ENCODE measurements around the gene SLC4A5. TPM values are rescaled to one million over a fixed set of nuclear protein-coding genes. Genes with fewer than 3 reads are reported as not detected.
A peak's percentile ranks its signal among the peaks of the same experiment; 100 is the strongest.

The SLC4A5 gene
- total and polyA plus RNA-seq, 2 of the 8 experiments (the other 6 are each of a cell fraction or from before 2014, with no cell fraction given), result 0.42 to 0.52 TPM

DNA sequence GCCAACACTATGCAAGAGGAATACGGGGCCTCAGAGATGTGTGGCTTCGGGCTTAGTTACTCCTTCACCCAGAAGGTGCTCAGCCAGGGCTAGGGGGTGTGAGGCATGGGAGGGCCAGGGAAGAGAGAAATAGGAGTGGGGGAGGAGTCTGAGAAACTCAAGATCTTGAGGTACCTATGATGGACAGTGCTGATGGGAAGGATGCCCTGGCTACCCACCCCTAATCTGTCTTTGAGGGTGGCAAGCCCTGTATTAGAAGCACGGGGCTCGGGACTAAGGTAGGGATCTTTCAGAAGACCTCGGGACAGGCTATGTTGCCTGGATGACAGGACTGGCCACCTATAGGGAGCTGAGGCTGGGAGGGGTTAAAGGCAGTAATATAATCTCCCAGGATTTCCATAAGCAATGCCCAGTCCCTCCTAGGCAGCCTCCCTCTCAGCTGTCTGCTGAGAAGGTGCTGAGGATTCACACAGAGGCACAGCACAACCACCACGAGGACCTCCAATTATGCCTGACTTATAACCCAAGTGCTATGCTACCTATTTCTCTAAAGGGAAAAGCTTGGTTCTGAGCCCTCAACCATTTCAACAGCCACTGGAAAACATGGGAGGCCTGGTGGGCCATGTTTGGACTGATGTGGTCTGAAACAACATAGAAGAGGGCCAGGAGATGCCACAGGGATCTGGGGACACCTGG, 121.5 kb downstream of the SLC4A5 start:
- H3K4me2 ChIP-seq (ENCODE audit: insufficient read depth in 1 of 2, low read depth in 2 of 2, low read length in 2 of 2), result no peak overlapping the region
- H2BK15ac ChIP-seq (ENCODE audit: low read length), result no peak overlapping the region
- H3K9me3 ChIP-seq (ENCODE audit: insufficient read depth in 2 of 2, low read depth in 1 of 2, low read length in 1 of 2), result no peaks in the 10 kb centered on the region
- H3K27ac ChIP-seq (ENCODE audit: low read depth, low read length), result no peak overlapping the region
- DNase-seq (ENCODE audit: low read depth in 1 of 2, low spot score in 2 of 2) (no peak), FAIRE-seq (no peak)
- no peak overlapping the region for H3K56ac ChIP-seq (replicated peaks; ENCODE audit: insufficient read length, low read depth, low read length)
- ChIA-PET POLR2A (ENCODE audit: partially characterized antibody) (interaction anchor here (0.6 to 72.1 kb wide), 10 partner anchors 8 to 241 kb away, joined by 3 to 2699 read pairs (median 4); partner anchors contain the start of genes BOLA3, MOB1A and MTHFD2), CTCF (ENCODE audit: partially characterized antibody) (no interaction called here)
- WGBS, 2 experiments (ENCODE audit: extremely low coverage in 1 of 2, insufficient coverage in 1 of 2, insufficient read length in 1 of 2, insufficient replicate concordance in 2 of 2, low coverage in 1 of 2, low lambda C conversion rate in 2 of 2, missing lambda C conversion rate in 1 of 2), result 94% methylated on average over 6 of the region's 6 CpGs; no CpG with 5 or more reads in 1 of the 2 experiments
- H2AFZ ChIP-seq (ENCODE audit: low read length), result no peak overlapping the region
- no peak overlapping the region for H3K9ac ChIP-seq (replicated peaks in 1 of 4; ENCODE audit: extremely low read depth in 1 of 4, low read depth in 3 of 4, low read length in 3 of 4)
- no peak overlapping the region for H2BK12ac ChIP-seq (ENCODE audit: low read depth, low read length)
- no peak overlapping the region for H2AK5ac ChIP-seq (ENCODE audit: low read depth, low read length)
- H3K27me3 ChIP-seq (replicated peaks in 1 of 4; ENCODE audit: control insufficient read depth in 3 of 4, extremely low read depth in 1 of 4, insufficient read depth in 3 of 4, low read length in 3 of 4), result no peaks in the 10 kb centered on the region
- no peaks in the 10 kb centered on the region for H3K23me2 ChIP-seq (ENCODE audit: low read depth, low read length)
- no peak overlapping the region for H3K18ac ChIP-seq (ENCODE audit: extremely low read depth, low read length)
- peaks cover 0 to 5% of the 10 kb centered on the region in 2 experiments for H4K20me1 ChIP-seq (replicated peaks in 1 of 2; ENCODE audit: control insufficient read depth in 1 of 2, insufficient read depth in 2 of 2, low read length in 2 of 2)
- no peak overlapping the region for H4K5ac ChIP-seq (ENCODE audit: insufficient read length, low read depth, low read length)
- no peak overlapping the region for H4K8ac ChIP-seq (ENCODE audit: extremely low read depth, insufficient read depth, low read length)
- H2BK120ac ChIP-seq (replicated peaks; ENCODE audit: low read depth, low read length), result no peak overlapping the region
- no peak overlapping the region for H3K4me3 ChIP-seq (ENCODE audit: extremely low read depth in 1 of 4, insufficient read depth in 2 of 4, low read depth in 3 of 4, low read length in 4 of 4)
- H2BK5ac ChIP-seq (ENCODE audit: low read depth, low read length), result no peak overlapping the region
- no peak overlapping the region for H3K14ac ChIP-seq (ENCODE audit: insufficient read length)
- H3K79me1 ChIP-seq (ENCODE audit: low read depth, low read length), result no peaks in the 10 kb centered on the region
- H4K91ac ChIP-seq (replicated peaks; ENCODE audit: insufficient read length, low read length), result no peak overlapping the region
- no peaks in the 10 kb centered on the region for H3K79me2 ChIP-seq (ENCODE audit: control insufficient read depth in 1 of 2, insufficient read depth in 2 of 2, low read length in 2 of 2)
- H3K23ac ChIP-seq (ENCODE audit: insufficient read length), result no peak overlapping the region
- H2BK20ac ChIP-seq (ENCODE audit: low read length), result no peak overlapping the region
- TF ChIP-seq RXRA (IDR thresholded peaks at IDR 0.05; ENCODE audit: insufficient read depth, low read depth, low read length), result no peak
- no peak for TF ChIP-seq CEBPB (IDR thresholded peaks at IDR 0.05; ENCODE audit: low read depth, low read length)
- TF ChIP-seq BCL11A (IDR thresholded peaks at IDR 0.05; ENCODE audit: low read depth in 2 of 2, low read length in 2 of 2), result no peak
- TF ChIP-seq TAF1 (IDR thresholded peaks at IDR 0.05; ENCODE audit: low read depth, low read length), result no peak
- peak; percentile 57; the same call in 1 of the 2 replicates for TF ChIP-seq POLR2AphosphoS5 (IDR thresholded peaks at IDR 0.05; ENCODE audit: low read depth, low read length)
- no peak for TF ChIP-seq ASH2L (IDR thresholded peaks at IDR 0.05; ENCODE audit: low read length)
- no peak for TF ChIP-seq KDM4A (IDR thresholded peaks at IDR 0.05; ENCODE audit: low read depth, low read length, severe bottlenecking)
- TF ChIP-seq SRF (IDR thresholded peaks at IDR 0.05; ENCODE audit: low read depth, low read length), result no peak
- TF ChIP-seq POLR2A (IDR thresholded peaks at IDR 0.05; ENCODE audit: control extremely low read depth in 1 of 2, low read depth in 2 of 2, low read length in 2 of 2), result peak in 1 of 2 experiments; percentile 4; a peak in 1 of 3 replicates
- H3K4me1 ChIP-seq (replicated peaks in 1 of 4; ENCODE audit: control insufficient read depth in 3 of 4, insufficient read depth in 4 of 4, low read length in 3 of 4), result peaks cover 0 to under 1% (median 0%) of the 10 kb centered on the region in 4 experiments; a peak in 1 of 7 replicates
- peaks cover 0 to 33% (median 15%) of the 10 kb centered on the region in 4 experiments; a peak in 6 of 8 replicates for H3K36me3 ChIP-seq (ENCODE audit: control insufficient read depth in 2 of 4, insufficient read depth in 4 of 4, low read length in 3 of 4)
- no peak overlapping the region for H3K4ac ChIP-seq (replicated peaks; ENCODE audit: insufficient read length, low read depth, low read length)

Measured in H1 (cell line).